ENCODE data around the gene RGL4. TPM values are rescaled to one million over a fixed set of nuclear protein-coding genes. Genes with fewer than 3 reads are reported as not detected.

Gene RGL4
- total and polyA plus RNA-seq, 2 of the 13 experiments (the other 11 are each of a cell fraction or from before 2014, with no cell fraction given), result not detected

- no peak for TF ChIP-seq KAT2B (IDR thresholded peaks at IDR 0.05; ENCODE audit: borderline replicate concordance, low read depth, low read length)
- no peak for TF ChIP-seq HOXA7 (CRISPR knock-in tag; IDR thresholded peaks at IDR 0.05)
- TF ChIP-seq ZNF234 (CRISPR knock-in tag; conservative IDR thresholded peaks at IDR 0.05), result no peak
- no peak for TF ChIP-seq CERS6 (CRISPR knock-in tag; IDR thresholded peaks at IDR 0.05)
- no peak for TF ChIP-seq GZF1 (CRISPR knock-in tag; IDR thresholded peaks at IDR 0.05)
- no peak for TF ChIP-seq ZNF18 (CRISPR knock-in tag; IDR thresholded peaks at IDR 0.05; ENCODE audit: insufficient replicate concordance)
- no peak for TF ChIP-seq ONECUT2 (CRISPR knock-in tag; IDR thresholded peaks at IDR 0.05)
- no peak for TF ChIP-seq MTF1 (CRISPR knock-in tag; IDR thresholded peaks at IDR 0.05)
- no peak for TF ChIP-seq ZNF660 (CRISPR knock-in tag; IDR thresholded peaks at IDR 0.05; ENCODE audit: borderline replicate concordance, low read depth)
- no peak for TF ChIP-seq THAP8 (CRISPR knock-in tag; IDR thresholded peaks at IDR 0.05; ENCODE audit: borderline replicate concordance)
- TF ChIP-seq NFE2 (CRISPR knock-in tag; IDR thresholded peaks at IDR 0.05), result no peak
- TF ChIP-seq SIX4 (CRISPR knock-in tag; IDR thresholded peaks at IDR 0.05), result no peak
- peak; percentile 78; the same call in 1 of the 2 replicates for TF ChIP-seq ZNF225 (CRISPR knock-in tag; IDR thresholded peaks at IDR 0.05)
- TF ChIP-seq EHMT2 (IDR thresholded peaks at IDR 0.05; ENCODE audit: borderline replicate concordance, low read depth, low read length), result 0 out of 2 replicates have a peak, but pooled peaks have one; percentile 46
- TF ChIP-seq ZBTB42 (CRISPR knock-in tag; IDR thresholded peaks at IDR 0.05), result no peak
- no peak for TF ChIP-seq ZBTB1 (CRISPR knock-in tag; IDR thresholded peaks at IDR 0.05; ENCODE audit: borderline replicate concordance)
- TF ChIP-seq ZBTB2 (CRISPR knock-in tag; IDR thresholded peaks at IDR 0.05; ENCODE audit: low read depth), result peak; percentile 78; the same call in 1 of the 2 replicates
- no peak for TF ChIP-seq SATB2 (CRISPR knock-in tag; IDR thresholded peaks at IDR 0.05)
- TF ChIP-seq ZNF256 (CRISPR knock-in tag; conservative IDR thresholded peaks at IDR 0.05), result 0 out of 2 replicates have a peak, but pooled peaks have one; percentile 79
- TF ChIP-seq TBL1XR1 (IDR thresholded peaks at IDR 0.05; ENCODE audit: borderline replicate concordance, low read length, partially characterized antibody), result no peak
- no peak for TF ChIP-seq HOXA9 (CRISPR knock-in tag; IDR thresholded peaks at IDR 0.05; ENCODE audit: borderline replicate concordance)
These were observed 26.3 kb downstream of the RGL4 start (continued) for GRCh38 chr22:23716811-23717801.
